ENCODE data around the gene FEM1B.

The FEM1B gene

GRCh38 chr15:68258692-68259091 is 18.9 kb upstream of the FEM1B start:
- DNase-seq (ENCODE audit: low read depth, low spot score) = no peak

- no peak for DNase-seq (ENCODE audit: low read depth, low spot score)
Observed at GRCh38 chr15:68259883-68260282, 17.7 kb upstream of the FEM1B start.

GRCh38 chr15:68261241-68261640 is 16.3 kb upstream of the FEM1B start:
- DNase-seq (ENCODE audit: low read depth, low spot score) = no peak

GRCh38 chr15:68261980-68262379 is 15.6 kb upstream of the FEM1B start:
- no peak for DNase-seq (ENCODE audit: low read depth, low spot score)

GRCh38 chr15:68262514-68263356 is 14.8 kb upstream of the FEM1B start:
- DNase-seq (ENCODE audit: low read depth, low spot score) = no peak

GRCh38 chr15:68264282-68264681 is 13.3 kb upstream of the FEM1B start:
- peak; percentile 22 for DNase-seq (ENCODE audit: low read depth, low spot score)

- DNase-seq (ENCODE audit: low read depth, low spot score) = no peak
Observed at GRCh38 chr15:68265081-68265480, 12.5 kb upstream of the FEM1B start.

- DNase-seq (ENCODE audit: low read depth, low spot score) = no peak
Observed at GRCh38 chr15:68265674-68266073, 11.9 kb upstream of the FEM1B start.

- DNase-seq (ENCODE audit: low read depth, low spot score) = no peak
Observed at GRCh38 chr15:68268405-68268804, 9.1 kb upstream of the FEM1B start.

GRCh38 chr15:68271854-68272471 is 5.6 kb upstream of the FEM1B start:
- peak; percentile 84 for DNase-seq (ENCODE audit: low read depth, low spot score)

- DNase-seq (ENCODE audit: low read depth, low spot score) = no peak
Observed at GRCh38 chr15:68272721-68273271, 4.7 kb upstream of the FEM1B start.

- no peak for DNase-seq (ENCODE audit: low read depth, low spot score)
Observed at GRCh38 chr15:68274201-68274848, 3.2 kb upstream of the FEM1B start.

GRCh38 chr15:68275165-68275746 is 2.3 kb upstream of the FEM1B start:
- no peak for DNase-seq (ENCODE audit: low read depth, low spot score)

GRCh38 chr15:68276668-68277067 is 877 bp upstream of the FEM1B start:
- no peak for DNase-seq (ENCODE audit: low read depth, low spot score)

- DNase-seq (ENCODE audit: low read depth, low spot score) = no peak
Observed at GRCh38 chr15:68277131-68277602, 378 bp upstream of the FEM1B start.

- DNase-seq (ENCODE audit: low read depth, low spot score) = no peak
Observed at GRCh38 chr15:68278345-68278594, 725 bp downstream of the FEM1B start.

- no peak for DNase-seq (ENCODE audit: low read depth, low spot score)
Observed at GRCh38 chr15:68278595-68279405, 1.3 kb downstream of the FEM1B start.

- DNase-seq (ENCODE audit: low read depth, low spot score) = peak; percentile 27
Observed at GRCh38 chr15:68279779-68280753, 2.5 kb downstream of the FEM1B start.

- no peak for DNase-seq (ENCODE audit: low read depth, low spot score)
Observed at GRCh38 chr15:68281008-68281407, 3.5 kb downstream of the FEM1B start.

- no peak for DNase-seq (ENCODE audit: low read depth, low spot score)
Observed at GRCh38 chr15:68283401-68283800, 5.9 kb downstream of the FEM1B start.

Measured in ELF-1 (cell line).